ENCODE data around the gene DNAL1. TPM values are rescaled to one million over a fixed set of nuclear protein-coding genes. Genes with fewer than 3 reads are reported as not detected.

The DNAL1 gene
- total and polyA plus RNA-seq, 2 of the 13 experiments (the other 11 are each of a cell fraction or from before 2014, with no cell fraction given): 1.4 to 13.3 TPM

DNA sequence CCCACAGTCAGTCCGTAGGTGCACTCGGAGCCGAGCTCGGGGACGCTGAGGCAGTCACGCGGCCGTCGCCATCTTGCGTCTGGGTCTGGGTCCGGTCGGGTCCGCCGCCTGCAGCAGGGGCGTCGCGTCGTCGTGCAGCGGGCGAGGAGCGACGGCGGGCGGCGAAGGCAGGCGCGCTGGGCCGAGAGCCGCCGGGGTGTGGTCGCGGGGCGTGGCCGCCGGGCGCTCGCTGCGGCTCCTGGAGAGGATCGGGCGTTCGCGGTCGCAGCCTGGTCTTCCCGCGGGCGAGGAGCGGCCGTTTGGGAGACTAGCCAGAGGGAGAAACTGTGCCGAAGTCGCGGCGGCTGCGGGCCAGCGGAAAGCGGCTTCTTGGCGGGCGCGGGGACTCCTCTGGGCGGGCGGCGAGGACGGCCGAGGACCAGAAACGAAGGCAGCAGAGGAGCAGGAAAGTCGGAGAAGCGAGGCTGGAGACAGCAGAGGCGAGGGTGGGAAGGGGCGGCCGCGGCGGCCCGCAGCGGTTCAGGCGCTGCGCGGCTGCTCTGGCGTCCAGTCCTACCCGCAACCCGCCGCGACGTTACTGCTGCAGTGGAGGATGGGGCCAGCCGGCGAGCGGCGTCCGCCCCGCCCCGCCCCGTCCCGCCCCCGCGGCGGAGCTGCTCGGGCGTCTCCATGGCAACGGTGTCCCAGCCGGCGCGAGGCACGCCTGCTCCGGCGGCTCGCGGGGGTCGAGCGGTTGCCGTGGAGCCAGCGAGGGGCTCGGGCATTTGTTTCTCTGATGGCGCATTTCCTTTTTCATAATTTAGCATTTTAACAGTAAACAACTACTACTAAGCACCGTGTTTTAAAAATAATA, 69.2 kb downstream of the DNAL1 start, which contains the start of gene PNMA1 (continued):
- TF ChIP-seq HDAC6 (IDR thresholded peaks at IDR 0.05; ENCODE audit: low read depth, low read length): no peak
- no peak; the same call in 1 of the 2 replicates for TF ChIP-seq BHLHE40 (IDR thresholded peaks at IDR 0.05; ENCODE audit: low read length)
- no peak for TF ChIP-seq TCF7L2 (IDR thresholded peaks at IDR 0.05; ENCODE audit: low read depth, low read length)
- TF ChIP-seq, protein P1, sequence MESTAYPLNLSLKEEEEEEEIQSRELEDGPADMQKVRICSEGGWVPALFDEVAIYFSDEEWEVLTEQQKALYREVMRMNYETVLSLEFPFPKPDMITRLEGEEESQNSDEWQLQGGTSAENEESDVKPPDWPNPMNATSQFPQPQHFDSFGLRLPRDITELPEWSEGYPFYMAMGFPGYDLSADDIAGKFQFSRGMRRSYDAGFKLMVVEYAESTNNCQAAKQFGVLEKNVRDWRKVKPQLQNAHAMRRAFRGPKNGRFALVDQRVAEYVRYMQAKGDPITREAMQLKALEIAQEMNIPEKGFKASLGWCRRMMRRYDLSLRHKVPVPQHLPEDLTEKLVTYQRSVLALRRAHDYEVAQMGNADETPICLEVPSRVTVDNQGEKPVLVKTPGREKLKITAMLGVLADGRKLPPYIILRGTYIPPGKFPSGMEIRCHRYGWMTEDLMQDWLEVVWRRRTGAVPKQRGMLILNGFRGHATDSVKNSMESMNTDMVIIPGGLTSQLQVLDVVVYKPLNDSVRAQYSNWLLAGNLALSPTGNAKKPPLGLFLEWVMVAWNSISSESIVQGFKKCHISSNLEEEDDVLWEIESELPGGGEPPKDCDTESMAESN (CRISPR knock-in tag; conservative IDR thresholded peaks at IDR 0.05): peak; percentile 79
- peak; percentile 71 for TF ChIP-seq ZNF607 (CRISPR knock-in tag; IDR thresholded peaks at IDR 0.05; ENCODE audit: borderline replicate concordance)
- TF ChIP-seq DPF2 (CRISPR knock-in tag; IDR thresholded peaks at IDR 0.05; ENCODE audit: borderline replicate concordance, low read depth): no peak
- TF ChIP-seq IKZF5 (CRISPR knock-in tag; IDR thresholded peaks at IDR 0.05): no peak
- TF ChIP-seq, protein P2, sequence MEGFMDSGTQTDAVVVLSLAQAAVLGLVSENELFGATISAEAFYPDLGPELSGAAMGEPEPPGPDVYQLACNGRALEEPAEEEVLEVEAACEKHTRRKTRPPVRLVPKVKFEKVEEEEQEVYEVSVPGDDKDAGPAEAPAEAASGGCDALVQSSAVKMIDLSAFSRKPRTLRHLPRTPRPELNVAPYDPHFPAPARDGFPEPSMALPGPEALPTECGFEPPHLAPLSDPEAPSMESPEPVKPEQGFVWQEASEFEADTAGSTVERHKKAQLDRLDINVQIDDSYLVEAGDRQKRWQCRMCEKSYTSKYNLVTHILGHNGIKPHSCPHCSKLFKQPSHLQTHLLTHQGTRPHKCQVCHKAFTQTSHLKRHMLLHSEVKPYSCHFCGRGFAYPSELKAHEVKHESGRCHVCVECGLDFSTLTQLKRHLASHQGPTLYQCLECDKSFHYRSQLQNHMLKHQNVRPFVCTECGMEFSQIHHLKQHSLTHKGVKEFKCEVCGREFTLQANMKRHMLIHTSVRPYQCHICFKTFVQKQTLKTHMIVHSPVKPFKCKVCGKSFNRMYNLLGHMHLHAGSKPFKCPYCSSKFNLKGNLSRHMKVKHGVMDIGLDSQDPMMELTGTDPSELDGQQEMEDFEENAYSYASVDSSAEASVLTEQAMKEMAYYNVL (CRISPR knock-in tag; IDR thresholded peaks at IDR 0.05; ENCODE audit: borderline replicate concordance): no peak
- TF ChIP-seq PHF20 (CRISPR knock-in tag; IDR thresholded peaks at IDR 0.05): 0 out of 2 replicates have a peak, but pooled peaks have one; percentile 34
- TF ChIP-seq AKAP8 (CRISPR knock-in tag; IDR thresholded peaks at IDR 0.05): no peak
- TF ChIP-seq AGO2 (optimal IDR thresholded peaks at IDR 0.05; ENCODE audit: low read depth, low read length): peak; percentile 95
- no peak; the same call in 1 of the 2 replicates for TF ChIP-seq ZNF230 (CRISPR knock-in tag; IDR thresholded peaks at IDR 0.05)
- TF ChIP-seq, protein P3, sequence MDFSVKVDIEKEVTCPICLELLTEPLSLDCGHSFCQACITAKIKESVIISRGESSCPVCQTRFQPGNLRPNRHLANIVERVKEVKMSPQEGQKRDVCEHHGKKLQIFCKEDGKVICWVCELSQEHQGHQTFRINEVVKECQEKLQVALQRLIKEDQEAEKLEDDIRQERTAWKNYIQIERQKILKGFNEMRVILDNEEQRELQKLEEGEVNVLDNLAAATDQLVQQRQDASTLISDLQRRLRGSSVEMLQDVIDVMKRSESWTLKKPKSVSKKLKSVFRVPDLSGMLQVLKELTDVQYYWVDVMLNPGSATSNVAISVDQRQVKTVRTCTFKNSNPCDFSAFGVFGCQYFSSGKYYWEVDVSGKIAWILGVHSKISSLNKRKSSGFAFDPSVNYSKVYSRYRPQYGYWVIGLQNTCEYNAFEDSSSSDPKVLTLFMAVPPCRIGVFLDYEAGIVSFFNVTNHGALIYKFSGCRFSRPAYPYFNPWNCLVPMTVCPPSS (IDR thresholded peaks at IDR 0.05): no peak
- TF ChIP-seq ZNF234 (CRISPR knock-in tag; conservative IDR thresholded peaks at IDR 0.05): no peak; the same call in 1 of the 2 replicates
- no peak for TF ChIP-seq HNF4A (CRISPR knock-in tag; IDR thresholded peaks at IDR 0.05)
- TF ChIP-seq GABPB1 (CRISPR knock-in tag; IDR thresholded peaks at IDR 0.05): peak; percentile 55; the same call in 1 of the 2 replicates
- TF ChIP-seq NCOA1 (CRISPR knock-in tag; IDR thresholded peaks at IDR 0.05): no peak
- TF ChIP-seq ZSCAN30 (CRISPR knock-in tag; IDR thresholded peaks at IDR 0.05): no peak
- TF ChIP-seq, protein P4, sequence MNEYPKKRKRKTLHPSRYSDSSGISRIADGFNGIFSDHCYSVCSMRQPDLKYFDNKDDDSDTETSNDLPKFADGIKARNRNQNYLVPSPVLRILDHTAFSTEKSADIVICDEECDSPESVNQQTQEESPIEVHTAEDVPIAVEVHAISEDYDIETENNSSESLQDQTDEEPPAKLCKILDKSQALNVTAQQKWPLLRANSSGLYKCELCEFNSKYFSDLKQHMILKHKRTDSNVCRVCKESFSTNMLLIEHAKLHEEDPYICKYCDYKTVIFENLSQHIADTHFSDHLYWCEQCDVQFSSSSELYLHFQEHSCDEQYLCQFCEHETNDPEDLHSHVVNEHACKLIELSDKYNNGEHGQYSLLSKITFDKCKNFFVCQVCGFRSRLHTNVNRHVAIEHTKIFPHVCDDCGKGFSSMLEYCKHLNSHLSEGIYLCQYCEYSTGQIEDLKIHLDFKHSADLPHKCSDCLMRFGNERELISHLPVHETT (CRISPR knock-in tag; conservative IDR thresholded peaks at IDR 0.05): no peak
- no peak for TF ChIP-seq CENPX (CRISPR knock-in tag; IDR thresholded peaks at IDR 0.05)
- no peak; the same call in 1 of the 2 replicates for TF ChIP-seq ZNF773 (CRISPR knock-in tag; IDR thresholded peaks at IDR 0.05; ENCODE audit: borderline replicate concordance)

Measured in HepG2 (cell line).